Neural cell (in vitro differentiated cells): Measurements from ENCODE around the gene CBL.

Experiments used
- EP300 ChIP-seq: fragments of 450-650 bp; conservative IDR thresholded peaks from 2 replicates; pipeline ENCODE4 v1.6.1; 2014; ENCODE audit warnings: antibody characterized with exemption, mild to moderate bottlenecking, moderate library complexity; ENCODE audit not compliant: poor library complexity, severe bottlenecking
- EZH2 ChIP-seq: fragments of 200-600, 300-800 bp; shearing (Covaris generic), sonication (generic); IDR thresholded peaks from 2 replicates; pipeline ENCODE4 v1.6.1; 2014; ENCODE audit warnings: antibody characterized with exemption, low read length, borderline replicate concordance, mild to moderate bottlenecking; ENCODE audit not compliant: insufficient read depth, poor library complexity, severe bottlenecking
- MXI1 ChIP-seq: fragments of 450-650 bp; conservative IDR thresholded peaks from 2 replicates; pipeline ENCODE4 v1.6.1; 2014; ENCODE audit warnings: antibody characterized with exemption, mild to moderate bottlenecking; ENCODE audit not compliant: poor library complexity, severe bottlenecking
- POLR2AphosphoS5 ChIP-seq: IDR thresholded peaks from 2 replicates; pipeline ENCODE4 v1.6.1; 2012
- SMC3 ChIP-seq: fragments of 450-650 bp; conservative IDR thresholded peaks from 2 replicates; pipeline ENCODE4 v1.6.1; 2014; ENCODE audit warnings: antibody characterized with exemption, mild to moderate bottlenecking, moderate library complexity; ENCODE audit not compliant: poor library complexity
- TF ChIP-seq, protein P1 (sequence below): fragments of 450-650 bp; IDR thresholded peaks from 2 replicates; pipeline ENCODE4 v1.5.1; 2014; ENCODE audit warnings: antibody characterized with exemption, mild to moderate bottlenecking, moderate library complexity; ENCODE audit not compliant: poor library complexity, severe bottlenecking

DNA sequence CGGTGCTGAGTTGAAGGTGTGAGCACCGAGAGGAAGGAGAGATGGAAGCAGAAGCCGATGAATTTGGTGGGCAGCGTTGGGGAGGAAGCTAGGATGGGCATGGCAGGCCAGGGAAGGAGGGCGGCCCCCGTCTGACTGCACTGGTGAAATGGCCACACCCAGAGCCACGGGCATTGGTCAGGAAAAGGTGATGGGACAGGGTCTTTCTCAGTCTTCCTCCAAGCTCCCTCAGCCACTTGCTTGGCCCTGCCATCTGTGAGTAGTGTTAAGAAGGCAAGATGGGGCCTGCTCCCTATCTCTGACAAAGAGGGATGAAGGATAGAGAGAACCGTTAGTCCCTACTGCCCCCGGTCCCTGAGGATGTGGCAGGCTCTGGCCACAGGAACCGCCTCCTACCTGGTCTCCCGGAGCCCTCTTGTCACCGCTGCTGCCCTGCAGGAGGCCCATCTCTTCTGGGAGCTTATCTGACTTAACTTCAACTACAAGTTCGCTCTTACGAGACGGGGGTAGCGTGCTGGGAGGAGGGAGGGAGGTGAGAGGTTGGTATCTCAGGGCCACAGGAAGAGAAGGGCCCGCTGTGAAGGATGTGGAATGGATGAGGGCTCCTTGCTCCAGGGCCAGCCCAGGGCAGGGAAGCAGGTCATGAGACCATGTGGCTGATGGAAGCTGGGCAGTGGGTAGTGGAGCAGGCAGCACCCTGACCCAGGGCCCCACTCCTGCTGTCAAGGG is 104.0 kb downstream of the CBL start:
- TF ChIP-seq, protein P1, sequence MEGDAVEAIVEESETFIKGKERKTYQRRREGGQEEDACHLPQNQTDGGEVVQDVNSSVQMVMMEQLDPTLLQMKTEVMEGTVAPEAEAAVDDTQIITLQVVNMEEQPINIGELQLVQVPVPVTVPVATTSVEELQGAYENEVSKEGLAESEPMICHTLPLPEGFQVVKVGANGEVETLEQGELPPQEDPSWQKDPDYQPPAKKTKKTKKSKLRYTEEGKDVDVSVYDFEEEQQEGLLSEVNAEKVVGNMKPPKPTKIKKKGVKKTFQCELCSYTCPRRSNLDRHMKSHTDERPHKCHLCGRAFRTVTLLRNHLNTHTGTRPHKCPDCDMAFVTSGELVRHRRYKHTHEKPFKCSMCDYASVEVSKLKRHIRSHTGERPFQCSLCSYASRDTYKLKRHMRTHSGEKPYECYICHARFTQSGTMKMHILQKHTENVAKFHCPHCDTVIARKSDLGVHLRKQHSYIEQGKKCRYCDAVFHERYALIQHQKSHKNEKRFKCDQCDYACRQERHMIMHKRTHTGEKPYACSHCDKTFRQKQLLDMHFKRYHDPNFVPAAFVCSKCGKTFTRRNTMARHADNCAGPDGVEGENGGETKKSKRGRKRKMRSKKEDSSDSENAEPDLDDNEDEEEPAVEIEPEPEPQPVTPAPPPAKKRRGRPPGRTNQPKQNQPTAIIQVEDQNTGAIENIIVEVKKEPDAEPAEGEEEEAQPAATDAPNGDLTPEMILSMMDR: no peak
- TF ChIP-seq SMC3: no peak
- TF ChIP-seq MXI1: no peak
- TF ChIP-seq EP300: no peak
- TF ChIP-seq POLR2AphosphoS5: no peak
- no peak for TF ChIP-seq EZH2
